ENCODE measurements around the gene NR2F1-AS1.
"Not testable (repeated sequence)": the region's sequence is repeated elsewhere in the genome, so short reads cannot be mapped to it uniquely, and the experiment has no call there.

Gene NR2F1-AS1

DNA sequence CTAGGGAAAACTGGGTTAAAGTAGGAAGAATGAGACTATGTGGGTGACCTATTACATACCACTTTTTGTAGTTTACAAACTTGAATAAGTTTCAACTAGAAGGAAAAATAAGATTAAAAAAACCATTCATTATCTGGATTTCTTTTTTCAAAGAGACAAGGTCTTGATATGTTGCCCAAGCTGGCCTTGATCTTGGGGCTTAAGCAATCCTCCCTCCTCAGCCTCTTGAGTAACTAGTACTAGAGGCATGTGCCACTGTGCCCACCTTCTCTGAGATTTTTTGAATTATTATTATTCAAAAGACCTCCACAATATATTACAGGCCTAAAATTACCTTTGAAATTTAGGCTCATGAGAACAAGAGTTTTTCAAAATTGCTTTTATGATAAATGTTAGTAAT lies 63.2 kb downstream of the NR2F1-AS1 start:
- DNase-seq (ENCODE audit: low read depth), result no peak

GRCh38 chr5:93513298-93513697 lies 67.7 kb downstream of the NR2F1-AS1 start:
- DNase-seq (ENCODE audit: low read depth), result no peak

- DNase-seq (ENCODE audit: low read depth), result peak; percentile 92
These were observed 68.2 kb downstream of the NR2F1-AS1 start for GRCh38 chr5:93512799-93513198.

- DNase-seq (ENCODE audit: low read depth), result no peak
These were observed 69.6 kb downstream of the NR2F1-AS1 start for GRCh38 chr5:93511445-93511844.

DNA sequence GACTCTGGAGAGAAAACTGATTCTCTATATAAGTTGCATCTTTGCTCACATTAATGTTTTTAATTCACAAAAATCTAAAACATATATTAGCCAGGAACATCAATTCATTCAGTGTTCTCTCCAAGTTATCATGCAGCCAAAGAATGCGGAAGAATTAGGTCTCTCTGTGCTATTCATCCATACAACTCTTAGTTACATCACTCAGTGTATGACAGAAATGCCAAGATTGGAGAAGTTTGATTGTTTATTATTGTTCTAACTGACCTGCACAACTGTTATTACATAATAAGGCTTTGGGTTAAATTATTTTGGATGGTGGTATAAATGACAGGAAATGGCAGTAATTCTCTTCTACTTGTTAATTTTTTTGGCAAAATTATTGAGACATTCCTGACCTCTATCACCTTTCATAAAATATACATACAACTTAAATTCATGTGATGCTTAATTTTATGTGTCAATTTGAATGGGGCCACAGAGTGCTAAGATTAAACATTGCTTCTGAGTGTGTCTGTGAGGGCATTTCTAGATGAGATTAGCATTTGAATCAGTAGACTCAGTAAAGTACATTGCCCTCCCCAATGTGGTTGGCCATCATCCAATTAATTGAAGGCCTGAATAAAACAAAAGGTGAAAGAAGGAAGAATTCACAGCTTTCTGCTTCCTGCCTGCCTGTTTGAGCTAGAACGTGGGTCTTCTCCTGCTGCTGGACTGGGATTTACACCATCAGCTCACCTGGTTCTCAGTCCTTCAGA lies 70.2 kb downstream of the NR2F1-AS1 start:
- DNase-seq (ENCODE audit: low read depth), result peak; percentile 9

- peak; percentile 43 for DNase-seq (ENCODE audit: low read depth)
These were observed 75.5 kb downstream of the NR2F1-AS1 start for GRCh38 chr5:93505553-93505952.

DNA sequence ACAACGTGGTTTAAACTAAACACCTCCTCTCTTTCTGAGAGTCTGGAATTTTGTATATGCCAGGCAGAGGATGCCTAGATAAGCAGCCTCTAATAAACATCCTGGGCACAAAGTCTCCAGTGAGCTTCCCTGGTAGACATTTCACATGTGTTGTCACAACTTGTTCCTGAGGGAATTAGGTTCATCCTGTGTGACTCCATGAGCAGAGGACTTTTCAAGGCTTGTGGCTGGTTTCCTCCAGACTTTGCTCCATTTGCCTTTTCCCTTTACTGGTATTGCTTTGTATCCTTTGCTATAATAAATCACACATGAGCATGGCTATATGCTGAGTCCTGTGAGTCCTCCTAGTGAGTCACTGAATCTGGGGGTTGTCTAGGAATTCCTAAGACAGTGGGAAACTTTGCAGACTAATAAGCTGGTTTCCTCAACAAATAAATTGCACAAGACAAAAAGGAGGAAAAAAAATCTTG lies 77.4 kb downstream of the NR2F1-AS1 start:
- DNase-seq (ENCODE audit: low read depth), result peak; percentile 95

DNA sequence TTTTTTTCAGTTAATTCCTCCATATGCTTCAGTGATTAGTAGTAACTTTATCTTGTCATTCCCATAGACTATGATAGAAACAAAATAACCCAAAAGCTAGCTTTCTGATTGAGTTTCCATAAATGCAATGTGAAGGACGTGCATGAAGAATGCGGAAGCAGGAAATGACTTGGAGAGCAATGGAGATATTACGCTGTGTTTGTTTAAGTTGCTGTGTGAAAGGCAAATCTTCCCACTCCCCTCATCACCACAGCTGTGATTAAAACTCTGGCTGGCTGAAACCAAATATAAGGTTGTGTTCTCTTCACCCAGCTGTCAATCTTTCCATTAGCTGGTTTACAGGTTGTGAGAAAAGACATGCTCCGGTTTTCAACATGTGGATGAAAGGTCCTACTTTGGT lies 83.9 kb downstream of the NR2F1-AS1 start:
- DNase-seq (ENCODE audit: low read depth), result no peak

GRCh38 chr5:93479982-93480509 lies 101.0 kb downstream of the NR2F1-AS1 start:
- no peak for DNase-seq (ENCODE audit: low read depth)

DNA sequence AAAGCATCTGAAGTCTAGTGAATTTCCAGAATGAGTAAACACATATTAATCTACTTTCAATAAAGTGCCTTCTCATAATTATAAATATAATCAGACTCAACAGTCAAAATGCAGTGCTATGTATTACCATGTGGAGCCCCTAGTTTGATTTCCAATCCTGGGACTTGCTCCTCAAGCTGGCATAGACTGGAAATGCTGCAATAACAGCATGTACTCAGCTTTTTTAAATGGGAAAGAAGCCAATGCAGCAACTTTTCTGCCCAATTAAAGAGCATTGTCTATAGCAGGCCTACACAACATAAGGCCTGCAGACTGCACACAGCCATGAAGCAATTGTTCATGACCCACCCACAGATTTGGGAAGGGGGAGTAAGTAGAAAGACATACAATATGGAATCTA lies 103.2 kb downstream of the NR2F1-AS1 start:
- no peak for DNase-seq (ENCODE audit: low read depth)

DNA sequence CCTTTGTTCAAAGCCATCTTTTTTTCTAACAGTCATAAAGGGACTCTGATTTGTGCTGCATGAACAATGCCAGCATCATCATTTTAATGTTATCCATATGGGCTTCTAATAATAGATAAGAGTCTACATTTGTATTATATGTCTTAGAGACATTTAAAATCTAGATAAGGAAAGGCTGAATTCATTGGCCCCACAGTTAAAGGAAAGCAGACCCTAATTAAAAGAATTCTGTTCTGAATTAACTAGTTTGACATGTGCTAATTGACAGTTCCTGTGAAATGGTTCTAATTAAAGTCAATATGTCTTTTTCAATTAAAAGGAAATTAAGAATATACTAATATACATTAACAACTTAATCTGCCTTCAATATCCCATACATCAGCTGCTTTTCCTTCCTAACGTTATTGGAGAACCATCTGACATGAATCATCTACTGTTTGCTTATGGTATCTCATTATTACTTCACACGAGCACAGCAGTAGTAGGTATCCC lies 104.7 kb downstream of the NR2F1-AS1 start:
- DNase-seq (ENCODE audit: low read depth), result peak; percentile 12

GRCh38 chr5:93462916-93463315 lies 118.1 kb downstream of the NR2F1-AS1 start:
- no peak for DNase-seq (ENCODE audit: low read depth)

DNA sequence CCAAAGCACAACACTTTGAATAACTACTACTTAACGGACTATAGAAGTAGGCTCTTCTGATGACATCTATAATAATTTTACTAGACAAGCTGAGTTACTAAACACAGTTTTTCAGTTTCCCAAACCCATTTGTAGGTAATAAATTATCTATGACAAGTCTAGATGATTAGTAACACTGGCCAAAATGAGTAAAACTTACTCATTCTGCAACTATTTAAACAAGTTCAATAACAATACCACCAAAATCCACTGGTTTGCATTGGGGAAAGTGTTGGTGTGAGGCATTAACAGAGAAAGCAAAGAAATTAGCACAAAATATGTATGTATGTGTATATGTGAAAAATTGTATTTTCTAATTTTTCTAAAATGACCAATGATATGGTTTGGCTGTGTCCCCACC lies 119.3 kb downstream of the NR2F1-AS1 start:
- peak; percentile 63 for DNase-seq (ENCODE audit: low read depth)

GRCh38 chr5:93460286-93460685 lies 120.7 kb downstream of the NR2F1-AS1 start:
- no peak for DNase-seq (ENCODE audit: low read depth)

DNA sequence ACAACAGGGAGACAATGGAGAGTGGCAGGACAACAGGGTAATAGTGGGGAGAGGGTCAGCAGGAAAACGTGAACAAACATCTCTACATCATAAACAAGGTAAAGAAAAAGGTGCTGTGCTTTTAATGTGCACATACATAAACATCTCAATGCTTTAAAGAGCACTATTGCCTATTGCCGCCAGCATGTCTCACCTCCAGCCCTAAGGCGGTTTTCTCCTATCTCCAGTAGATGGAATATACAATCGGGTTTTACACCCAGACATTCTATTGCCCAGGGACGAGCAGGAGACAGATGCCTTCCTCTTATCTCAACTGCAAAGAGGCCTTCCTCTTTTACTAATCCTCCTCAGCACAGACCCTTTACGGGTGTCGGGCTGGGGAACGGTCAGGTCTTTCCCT lies 124.2 kb downstream of the NR2F1-AS1 start:
- not testable (repeated sequence) for DNase-seq (ENCODE audit: low read depth)

DNA sequence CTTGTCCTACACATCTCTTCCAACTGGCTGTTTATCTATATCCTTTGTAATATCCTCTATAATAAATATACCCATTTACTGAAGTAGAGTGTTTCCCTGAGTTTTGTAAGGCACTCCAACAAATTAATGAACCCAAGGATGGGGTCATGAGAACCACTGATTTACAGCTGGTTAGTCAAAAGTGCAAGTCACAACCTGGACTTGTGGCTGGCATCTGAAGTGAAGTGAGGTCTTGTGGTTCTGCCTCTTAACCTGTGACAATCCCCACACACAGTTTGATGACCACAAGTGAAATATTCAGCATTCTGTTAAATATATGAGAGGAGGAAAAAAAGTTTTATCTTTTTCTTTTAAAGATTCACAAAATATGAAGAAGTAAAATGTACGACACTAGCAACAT lies 126.1 kb downstream of the NR2F1-AS1 start:
- DNase-seq (ENCODE audit: low read depth), result no peak

- no peak for DNase-seq (ENCODE audit: low read depth)
These were observed 128.8 kb downstream of the NR2F1-AS1 start for GRCh38 chr5:93452255-93452654.

GRCh38 chr5:93438124-93438523 lies 142.9 kb downstream of the NR2F1-AS1 start:
- no peak for DNase-seq (ENCODE audit: low read depth)

DNA sequence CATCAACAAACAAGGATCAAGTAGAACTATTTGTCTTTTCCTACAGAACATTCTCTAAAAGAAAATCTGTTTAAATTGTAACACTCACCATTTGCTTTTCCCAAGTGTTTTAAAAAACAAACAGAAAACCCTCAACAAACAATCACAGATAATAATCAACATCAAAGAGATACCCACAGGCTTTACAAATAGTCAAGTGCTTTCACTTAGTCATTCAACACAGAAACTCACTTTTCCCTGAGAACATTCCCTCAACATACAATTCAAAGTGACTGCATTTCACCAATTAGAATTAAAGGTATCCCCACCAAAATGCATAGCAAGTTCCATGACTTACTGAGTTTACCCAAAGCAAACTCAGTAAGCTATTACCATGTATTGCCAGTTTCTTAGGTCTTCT lies 144.9 kb downstream of the NR2F1-AS1 start:
- no peak for DNase-seq (ENCODE audit: low read depth)

DNA sequence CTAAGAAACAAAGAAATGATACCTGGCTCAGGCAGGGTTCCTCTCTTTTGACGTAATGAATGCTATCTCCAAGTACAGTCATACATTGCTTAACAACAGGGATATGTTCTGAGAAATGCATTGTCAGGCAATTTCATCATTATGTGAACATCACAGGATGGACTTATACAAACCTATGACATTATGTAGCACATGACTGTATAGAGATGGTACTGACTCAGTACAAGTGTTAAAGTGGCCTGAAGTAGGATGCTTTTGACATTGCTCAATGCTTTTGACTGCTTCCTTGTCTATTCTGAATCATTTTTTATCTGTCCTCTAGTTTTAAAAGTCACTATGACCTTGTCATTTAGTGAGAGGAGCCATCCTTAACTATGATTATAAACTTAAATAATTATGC lies 147.6 kb downstream of the NR2F1-AS1 start:
- DNase-seq (ENCODE audit: low read depth), result peak; percentile 59

DNA sequence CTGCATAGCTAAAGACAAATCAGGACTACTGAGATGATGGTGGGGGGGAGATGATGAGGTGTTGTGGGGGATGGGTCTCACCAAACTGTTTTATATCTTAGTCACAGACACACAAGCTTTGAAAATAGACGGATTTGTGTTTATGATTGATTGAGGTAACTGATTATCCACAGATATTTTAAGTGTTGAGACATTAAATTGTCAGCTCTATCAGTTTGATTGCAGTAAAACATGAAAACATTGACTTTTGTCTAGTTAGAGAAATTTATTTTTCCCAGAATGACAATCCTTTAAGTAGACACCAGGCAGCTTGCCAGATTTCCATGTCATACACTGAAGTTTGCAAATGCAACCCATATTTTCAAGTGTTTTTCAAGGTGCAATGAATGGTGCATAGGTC lies 149.8 kb downstream of the NR2F1-AS1 start:
- peak; percentile 16 for DNase-seq (ENCODE audit: low read depth)

GRCh38 chr5:93430673-93431199 lies 150.3 kb downstream of the NR2F1-AS1 start:
- DNase-seq (ENCODE audit: low read depth), result peak; percentile 21

GRCh38 chr5:93430118-93430517 lies 150.9 kb downstream of the NR2F1-AS1 start:
- no peak for DNase-seq (ENCODE audit: low read depth)

Data from EH (cell line).